Left colon (tissue), 2 donors: ENCODE measurements around the gene ZNF132. TPM values are rescaled to one million over a fixed set of nuclear protein-coding genes. Genes with fewer than 3 reads are reported as not detected.
"Not testable (repeated sequence)": the region's sequence is repeated elsewhere in the genome, so short reads cannot be mapped to it uniquely, and the experiment has no call there.

ENCODE experiments used
- ATAC-seq: fragments of 200-7000 bp; cut with Tn5 transposase; one replicate; pipeline ENCODE4 v1.9.1; 2020; ENCODE audit warnings: mild to moderate bottlenecking, moderate library complexity
- DNase-seq, 2 donors: peaks; one replicate each; pipeline ENCODE4 v3.0.0-alpha.2; 2020
- intact Hi-C, 2 donors: fragments of 100-400 bp; cut with DNase I in 1 of 2; cut with micrococcal nuclease in 1 of 2; formaldehyde crosslinking; loops; one replicate each; pipeline versions ENCODE4 v1.11.2 to v1.14.0; 2022; cut with DNase I, micrococcal nuclease
- long read RNA-seq: library from polyadenylated mRNA; unstranded; transcript quantifications from one replicate; pipeline ENCODE4 v2.0.0, GENCODE V29; 2021
- total RNA-seq, 2 donors: library from RNA; stranded (reverse); fragmentation: NEBNext Ultra II Directional; extraction: Animal tissue kit (Norgen Biotek cat#: 25700); gene quantifications; one replicate each; pipeline ENCODE4 v1.2.1, GENCODE V29; 2021
- donor health status: DM: no; HTN: no; CAD: no.
- donor health status: DM: yes; HTN: yes; CAD: no.

ZNF132 gene
- total RNA-seq, result 1 to 10 TPM; 3.0 to 4.6 TPM
- long read RNA-seq, partial matches to known transcripts, result 0 of 2 reads
- long read RNA-seq, other reads (novel, unspliced or antisense), result 0 of 2 reads

- peak; percentile 94 to 99 for DNase-seq
- intact Hi-C loops, result no loop called here
- peak; percentile 98 for ATAC-seq
Measured at GRCh38 chr19:58439576-58440554, at the start of gene ZNF132. TSS of gene ZNF132 (minus strand) at chr19:58440153. CDS start at chr19:58439821, 332 bp downstream.

DNA sequence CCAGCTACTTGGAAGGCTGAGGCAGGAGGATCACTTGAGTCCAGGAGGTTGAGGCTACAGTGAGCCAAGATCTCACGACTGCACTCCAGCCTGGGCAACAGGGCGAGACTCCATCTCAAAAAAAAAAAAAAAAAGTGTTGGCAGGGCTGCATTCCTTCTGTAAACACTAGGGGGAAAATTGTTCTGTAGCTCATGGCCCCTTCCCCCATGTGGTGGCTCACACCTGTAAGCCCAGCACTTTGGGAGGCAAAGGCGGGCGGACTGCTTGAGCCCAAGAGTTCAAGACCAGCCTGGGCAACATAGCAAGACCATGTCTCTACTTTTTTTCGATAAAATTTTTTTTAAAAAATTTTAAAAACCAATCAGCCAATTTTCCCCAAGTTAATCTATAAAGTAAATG is 44.4 kb upstream of the ZNF132 start:
- intact Hi-C loops, DNase-seq, ATAC-seq: not testable (repeated sequence)

DNA sequence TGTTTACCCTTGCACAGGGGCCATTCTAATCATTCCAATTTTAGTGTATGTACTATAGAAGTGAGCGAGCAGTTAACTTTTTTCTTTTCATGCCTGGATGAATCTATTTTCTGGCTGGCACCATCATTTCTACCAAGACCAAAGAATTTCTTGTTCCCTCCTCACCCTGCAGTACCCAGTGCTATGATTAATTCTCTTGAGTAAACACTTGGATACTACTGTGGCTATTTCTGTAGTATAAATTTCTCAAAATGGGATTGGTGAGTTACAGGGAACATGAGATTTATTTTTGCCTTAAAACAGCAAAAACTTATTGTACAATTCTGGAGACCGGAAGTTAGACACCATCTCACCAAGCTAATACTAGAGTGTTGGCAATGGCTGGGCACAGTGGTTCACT is 43.8 kb upstream of the ZNF132 start:
- ATAC-seq (no peak), DNase-seq (no peak)
- intact Hi-C loops, result no loop called here

DNA sequence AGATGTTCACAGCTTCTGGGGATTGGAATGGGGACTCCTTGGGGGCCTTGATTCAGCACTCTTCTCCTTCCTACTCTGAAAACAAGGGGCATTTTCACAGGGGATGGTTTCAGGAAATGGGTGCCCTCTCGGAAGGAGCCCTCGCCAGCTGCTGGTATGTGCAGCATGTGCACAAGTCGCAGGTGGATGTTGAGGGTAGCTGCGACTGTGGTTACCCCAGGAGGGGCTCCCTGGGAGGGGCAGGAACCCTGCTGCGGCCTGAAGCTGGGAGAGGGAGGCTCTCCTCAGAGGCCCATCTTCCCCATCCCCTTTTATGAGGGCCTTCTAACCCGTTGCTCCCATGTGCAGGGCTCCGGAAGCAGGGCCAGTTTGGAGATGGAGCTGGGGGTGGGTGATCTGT is 42.4 kb upstream of the ZNF132 start:
- DNase-seq (no peak), ATAC-seq (no peak)
- intact Hi-C loops, result no loop called here

DNA sequence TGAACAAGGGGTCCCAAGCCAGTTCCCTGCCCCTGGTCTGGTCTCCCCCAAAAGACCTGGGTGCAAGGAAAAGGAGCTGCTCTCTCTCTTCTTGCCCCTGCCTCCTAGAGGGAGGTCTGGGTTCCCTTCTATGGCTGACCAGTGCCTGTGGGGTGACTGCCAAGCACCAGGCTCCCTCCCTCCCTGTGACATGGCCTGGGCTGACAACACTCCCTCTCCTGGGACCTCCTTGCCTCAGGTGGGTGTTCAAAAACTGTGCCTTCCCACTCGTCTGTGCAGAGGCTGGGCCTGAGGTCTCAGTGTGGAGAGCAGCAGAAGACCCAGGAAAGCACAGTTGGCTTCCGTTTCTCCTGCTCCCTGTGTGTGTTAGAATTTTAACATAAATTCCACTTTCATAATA is 40.9 kb upstream of the ZNF132 start:
- intact Hi-C loops, result no loop called here
- ATAC-seq (no peak), DNase-seq (no peak)

GRCh38 chr19:58480481-58480830 is 40.5 kb upstream of the ZNF132 start:
- DNase-seq (no peak), ATAC-seq (no peak)
- intact Hi-C loops, result no loop called here

DNA sequence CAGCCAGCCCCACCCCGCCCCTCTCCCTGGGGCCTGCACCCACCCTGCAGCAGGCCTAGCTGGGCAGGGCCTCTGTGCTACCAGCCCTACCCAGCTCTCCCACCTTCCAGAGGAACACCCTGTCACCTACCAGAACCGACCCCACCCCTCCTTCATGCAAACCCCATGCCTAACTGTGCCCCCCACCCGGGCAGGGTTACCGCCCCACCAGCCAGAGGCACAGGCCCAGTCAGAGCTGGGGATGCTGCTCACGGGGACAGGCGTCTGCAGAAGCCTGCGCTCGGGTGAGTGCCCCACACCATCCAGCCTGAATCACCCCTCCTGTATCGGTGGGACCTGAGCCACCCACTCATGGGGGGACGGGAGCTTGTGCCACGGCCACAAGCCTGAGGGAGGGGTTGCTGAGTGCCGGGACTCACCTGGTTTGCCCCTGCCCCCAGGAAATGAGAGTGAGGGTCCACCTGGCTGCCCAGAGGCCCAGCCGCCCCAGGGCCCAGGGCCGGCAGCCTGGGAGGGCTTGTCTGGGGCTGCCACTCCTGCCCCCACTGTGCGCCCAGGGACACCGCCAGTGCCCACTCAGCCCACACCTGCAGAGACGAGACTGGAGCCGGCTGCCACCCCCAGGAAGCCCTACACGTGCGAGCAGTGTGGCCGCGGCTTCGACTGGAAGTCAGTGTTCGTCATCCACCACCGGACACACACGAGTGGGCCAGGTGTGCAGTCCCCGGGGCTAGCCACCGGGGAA is 40.0 kb upstream of the ZNF132 start:
- no peak for DNase-seq
- intact Hi-C loops, result no loop called here
- ATAC-seq, result no peak

DNA sequence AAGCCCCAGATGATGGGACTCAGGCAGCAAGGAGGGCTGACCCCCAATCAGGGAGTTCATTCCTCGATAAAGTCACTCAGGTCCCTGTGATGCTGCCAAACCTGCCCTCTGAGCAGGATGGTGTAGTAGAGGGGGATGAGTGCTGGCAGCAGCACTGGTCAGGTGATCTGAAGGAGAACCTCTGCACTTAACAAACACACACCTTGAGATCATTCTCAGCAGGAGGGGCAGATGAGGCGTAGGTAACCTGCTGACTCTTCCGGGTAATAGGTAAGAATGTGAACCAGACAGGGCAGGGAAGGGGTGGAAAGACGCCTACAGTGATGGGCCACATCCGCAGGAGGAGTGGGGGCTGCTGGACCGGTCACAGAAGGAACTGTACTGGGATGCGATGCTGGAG is 39.4 kb upstream of the ZNF132 start:
- no peak for ATAC-seq
- DNase-seq, result no peak

GRCh38 chr19:58477871-58478270 is 37.9 kb upstream of the ZNF132 start:
- intact Hi-C loops, result no loop called here
- DNase-seq, result no peak
- ATAC-seq, result no peak

More for the DNA sequence above, 39.4 kb upstream of the ZNF132 start:
- intact Hi-C loops, result no loop called here

- intact Hi-C loops, result no loop called here
- ATAC-seq, result no peak
- no peak for DNase-seq
Measured at GRCh38 chr19:58477130-58477529, 37.2 kb upstream of the ZNF132 start.

DNA sequence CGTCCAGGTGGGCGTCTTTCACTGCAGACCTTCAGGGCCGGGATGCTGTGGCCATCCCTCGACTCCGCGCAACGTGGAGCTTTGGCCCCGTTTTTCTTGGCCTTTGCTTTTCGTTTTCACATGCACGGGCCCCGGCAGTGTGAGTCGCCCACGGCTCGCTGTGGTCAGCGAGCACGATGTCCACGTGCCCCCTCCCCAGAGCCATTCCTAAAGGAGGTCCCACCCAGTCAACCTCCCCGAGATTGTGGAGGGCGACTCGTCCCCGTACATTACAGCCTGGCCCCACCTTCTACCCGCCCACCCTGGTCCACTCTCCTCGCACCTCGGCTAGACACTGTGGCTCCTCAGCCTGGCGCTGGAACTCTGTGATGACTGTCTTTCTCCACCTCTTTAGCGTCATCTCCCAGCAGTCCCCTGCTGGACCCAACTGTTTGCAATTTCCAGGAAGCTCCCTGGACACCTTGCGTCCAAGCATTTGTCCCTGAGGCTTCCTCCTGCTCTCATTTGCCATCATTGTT is 36.6 kb upstream of the ZNF132 start:
- DNase-seq (peak in 1 of 2 donors; percentile 50), ATAC-seq (no peak)
- intact Hi-C loops, result no loop called here

DNA sequence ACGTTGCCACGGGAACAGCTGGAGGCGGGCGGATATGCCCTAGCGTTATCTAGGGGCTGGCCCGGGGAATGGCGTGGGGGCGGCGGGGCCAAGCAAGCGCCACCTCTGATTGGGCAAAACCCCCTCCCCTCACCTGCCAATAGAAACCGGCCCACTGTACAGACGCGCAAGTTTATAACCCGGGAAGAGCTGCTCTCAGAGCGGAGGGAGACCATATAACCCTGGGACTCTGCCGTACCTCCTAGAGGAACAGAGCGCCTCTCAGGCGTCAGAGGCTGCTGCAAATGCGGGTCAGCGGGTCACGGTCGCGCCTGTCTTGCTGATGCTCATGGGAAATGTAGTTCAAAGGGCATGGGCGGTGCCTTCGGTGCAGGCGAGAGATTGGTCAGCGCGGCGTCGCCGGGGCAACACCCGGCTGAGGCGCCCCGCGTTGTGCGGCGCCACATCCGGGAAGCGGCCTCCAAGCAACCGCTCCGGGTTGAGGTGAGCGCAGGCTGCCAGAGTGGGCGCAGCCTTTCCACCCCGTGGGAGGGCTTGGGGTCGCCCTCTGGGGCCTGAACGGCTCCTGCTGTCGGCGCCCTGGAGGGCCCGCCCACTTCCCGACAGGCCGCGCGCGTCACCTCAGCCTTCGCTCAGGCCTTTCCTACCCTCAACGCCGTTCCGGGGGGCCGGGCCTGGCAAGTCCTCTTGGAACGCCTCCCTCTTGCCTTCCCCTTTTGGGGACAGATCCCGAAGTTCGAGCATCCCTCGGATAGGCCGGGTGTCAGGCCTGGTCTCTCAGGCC is 36.0 kb upstream of the ZNF132 start, which contains the start of gene ZNF446:
Gene ZNF446 (plus strand): TSS at position 639 of the 784 bp plus-strand sequence. CDS start 867 bp downstream, outside the sequence.
- peak; percentile 92 for ATAC-seq
- peak; percentile 97 to 98 for DNase-seq
- intact Hi-C loops, result no loop called here

GRCh38 chr19:58474997-58475713 is 35.2 kb upstream of the ZNF132 start:
- DNase-seq (no peak), ATAC-seq (peak; percentile 2)
- intact Hi-C loops, result no loop called here

DNA sequence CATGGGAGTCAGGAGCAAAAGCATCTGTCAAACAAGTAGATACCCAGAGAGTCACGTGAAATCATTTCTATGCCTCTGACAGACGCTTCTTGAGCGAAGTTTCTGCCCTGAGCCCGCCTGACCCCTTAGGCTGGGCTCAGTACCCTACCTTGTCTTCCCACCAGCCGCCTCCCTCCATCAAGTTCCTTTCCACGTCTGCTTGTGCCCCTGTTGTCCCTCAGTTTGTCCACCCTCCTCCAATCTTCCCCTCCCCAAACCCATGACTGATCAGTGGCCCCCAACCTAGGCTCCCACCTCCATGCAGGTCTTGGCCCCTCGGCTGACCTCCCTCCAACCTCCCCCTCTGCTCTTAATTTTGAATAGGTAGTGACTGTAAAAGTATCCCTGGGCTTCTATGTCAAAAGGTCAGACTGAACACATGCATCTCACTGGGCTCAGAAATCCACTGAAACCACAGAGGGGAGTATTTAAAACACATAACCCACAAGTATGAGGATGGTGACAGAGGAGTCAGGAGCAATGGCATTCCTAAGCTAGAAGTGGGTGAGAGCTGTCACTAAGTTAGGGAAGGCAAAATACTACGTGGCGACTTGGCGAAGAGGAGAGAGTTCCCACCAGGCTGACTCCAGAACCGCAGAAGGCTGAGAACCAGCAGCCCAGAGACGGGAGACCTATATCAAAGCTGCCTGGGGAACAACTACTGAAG is 34.5 kb upstream of the ZNF132 start:
- DNase-seq, result no peak
- intact Hi-C loops, result no loop called here
- no peak for ATAC-seq

DNA sequence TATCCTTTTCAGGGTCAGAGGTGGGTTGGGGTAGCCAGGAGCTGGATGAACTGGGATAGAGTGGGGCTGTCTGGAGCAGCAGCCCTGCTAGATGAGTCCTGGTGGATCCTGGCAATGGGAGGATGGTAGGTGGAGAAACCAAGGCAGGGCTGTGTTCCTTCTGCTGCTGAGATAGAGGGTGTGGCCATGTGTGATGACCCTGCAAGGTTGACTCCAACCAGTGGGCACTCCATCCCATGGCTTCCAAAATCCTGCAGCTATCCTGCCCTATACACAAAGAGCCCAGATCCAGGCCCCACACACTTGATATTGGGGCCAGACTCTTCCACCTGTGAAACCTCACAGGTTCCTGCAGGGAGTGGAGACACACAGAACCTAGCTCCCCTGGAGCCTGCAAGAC is 33.8 kb upstream of the ZNF132 start:
- ATAC-seq, result no peak
- DNase-seq, result no peak
- intact Hi-C loops, result no loop called here

- DNase-seq (no peak), ATAC-seq (no peak)
- intact Hi-C loops, result no loop called here
Measured at GRCh38 chr19:58471736-58472135, 31.8 kb upstream of the ZNF132 start.

GRCh38 chr19:58470837-58471543 is 31.0 kb upstream of the ZNF132 start:
- intact Hi-C loops, DNase-seq, ATAC-seq: not testable (repeated sequence)
